ENCODE results near the gene PRPSAP2. TPM values are rescaled to one million over a fixed set of nuclear protein-coding genes. Genes with fewer than 3 reads are reported as not detected.

Gene PRPSAP2
- total and polyA plus RNA-seq, 8 donors, result 27.3 to 57.4 (median 54.1) TPM

DNA sequence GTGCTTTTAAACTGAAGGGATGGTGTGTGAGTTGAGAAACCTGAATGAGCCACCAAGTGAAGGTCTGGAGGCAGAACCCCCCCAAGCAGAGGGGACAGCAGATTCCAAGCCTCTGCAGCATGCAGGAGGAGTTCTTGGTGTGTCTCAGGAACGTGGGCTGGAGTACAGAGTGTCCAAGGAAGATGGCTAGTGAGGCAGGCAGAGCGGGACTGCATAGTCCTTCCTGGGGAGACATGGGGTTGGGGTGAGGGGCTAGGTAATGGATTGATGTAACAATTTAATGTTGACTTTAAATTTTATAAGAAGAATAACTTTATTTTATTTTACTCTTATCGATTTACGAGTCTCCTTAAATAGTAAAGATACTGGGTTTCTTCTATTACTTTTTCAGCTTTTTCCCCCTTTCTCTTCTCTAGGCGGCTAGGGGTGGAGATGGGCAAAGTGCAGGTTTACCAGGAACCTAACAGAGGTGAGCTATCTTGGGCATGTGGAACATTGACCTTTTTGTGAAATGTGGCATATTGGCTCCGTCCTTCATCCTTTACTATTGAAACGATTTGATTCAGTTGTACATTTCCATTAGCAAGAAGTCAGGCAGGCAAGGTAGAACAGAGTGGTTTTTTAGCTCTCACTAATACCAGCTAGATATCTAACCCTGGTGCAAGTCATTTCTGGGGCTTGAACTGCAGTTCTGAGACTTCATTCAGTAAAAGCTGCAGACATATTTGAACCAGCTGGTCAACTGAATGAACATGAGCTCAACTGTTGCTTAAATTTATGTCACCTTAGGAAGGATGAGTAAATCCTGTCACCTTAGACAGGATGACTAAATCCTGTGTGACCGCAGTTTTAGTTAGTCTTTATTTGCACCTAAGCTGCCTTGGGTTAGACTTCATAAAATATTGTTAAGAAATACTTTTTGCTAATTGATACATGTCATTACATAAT is 9.2 kb downstream of the PRPSAP2 start:
- TF ChIP-seq, protein P1, sequence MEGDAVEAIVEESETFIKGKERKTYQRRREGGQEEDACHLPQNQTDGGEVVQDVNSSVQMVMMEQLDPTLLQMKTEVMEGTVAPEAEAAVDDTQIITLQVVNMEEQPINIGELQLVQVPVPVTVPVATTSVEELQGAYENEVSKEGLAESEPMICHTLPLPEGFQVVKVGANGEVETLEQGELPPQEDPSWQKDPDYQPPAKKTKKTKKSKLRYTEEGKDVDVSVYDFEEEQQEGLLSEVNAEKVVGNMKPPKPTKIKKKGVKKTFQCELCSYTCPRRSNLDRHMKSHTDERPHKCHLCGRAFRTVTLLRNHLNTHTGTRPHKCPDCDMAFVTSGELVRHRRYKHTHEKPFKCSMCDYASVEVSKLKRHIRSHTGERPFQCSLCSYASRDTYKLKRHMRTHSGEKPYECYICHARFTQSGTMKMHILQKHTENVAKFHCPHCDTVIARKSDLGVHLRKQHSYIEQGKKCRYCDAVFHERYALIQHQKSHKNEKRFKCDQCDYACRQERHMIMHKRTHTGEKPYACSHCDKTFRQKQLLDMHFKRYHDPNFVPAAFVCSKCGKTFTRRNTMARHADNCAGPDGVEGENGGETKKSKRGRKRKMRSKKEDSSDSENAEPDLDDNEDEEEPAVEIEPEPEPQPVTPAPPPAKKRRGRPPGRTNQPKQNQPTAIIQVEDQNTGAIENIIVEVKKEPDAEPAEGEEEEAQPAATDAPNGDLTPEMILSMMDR (IDR thresholded peaks at IDR 0.05), result no peak
- intact Hi-C loops (cut with DNase I), result no loop called here
- H3K36me3 ChIP-seq, result peaks cover 0 to 62% of the 10 kb centered on the region in 2 donors
- no peaks in the 10 kb centered on the region for H3K27me3 ChIP-seq
- H3K27ac ChIP-seq, result no peak overlapping the region
- H3K4me1 ChIP-seq, result no peaks in the 10 kb centered on the region
- H3K9me3 ChIP-seq, result no peaks in the 10 kb centered on the region
- DNase-seq, result no peak
- ATAC-seq, result no peak
- no peak overlapping the region for H3K4me3 ChIP-seq

- TF ChIP-seq, protein P1 (IDR thresholded peaks at IDR 0.05), result no peak
- Histone ChIP-seq H3K9me3 (no peaks in the 10 kb centered on the region), H3K27ac (no peak overlapping the region), H3K27me3 (no peaks in the 10 kb centered on the region), H3K36me3 (peaks cover 0 to 100% of the 10 kb centered on the region in 2 donors), H3K4me3 (no peak overlapping the region), H3K4me1 (no peaks in the 10 kb centered on the region)
- intact Hi-C loops (cut with DNase I), result loop anchor here in 1 of 2 donors (10.0 kb wide), 1 partner anchor 58 kb away; no protein-coding TSS in a partner anchor
- no peak for ATAC-seq
- DNase-seq, result no peak
Measured at GRCh38 chr17:18877104-18877645, 19.2 kb downstream of the PRPSAP2 start.

GRCh38 chr17:18888766-18889290 is 30.9 kb downstream of the PRPSAP2 start:
- H3K36me3 ChIP-seq, result peaks cover 0 to 73% of the 10 kb centered on the region in 2 donors
- no peak overlapping the region for H3K4me3 ChIP-seq
- intact Hi-C loops (cut with DNase I), result no loop called here
- no peaks in the 10 kb centered on the region for H3K4me1 ChIP-seq
- no peak for DNase-seq
- no peak overlapping the region for H3K27ac ChIP-seq
- no peak for ATAC-seq
- H3K9me3 ChIP-seq, result no peaks in the 10 kb centered on the region
- H3K27me3 ChIP-seq, result no peaks in the 10 kb centered on the region
- TF ChIP-seq, protein P1 (IDR thresholded peaks at IDR 0.05), result no peak

GRCh38 chr17:18889658-18890057 is 31.7 kb downstream of the PRPSAP2 start:
- Histone ChIP-seq H3K27me3 (no peaks in the 10 kb centered on the region), H3K9me3 (no peaks in the 10 kb centered on the region), H3K27ac (no peak overlapping the region), H3K4me3 (no peak overlapping the region), H3K36me3 (peaks cover 0 to 71% of the 10 kb centered on the region in 2 donors), H3K4me1 (no peaks in the 10 kb centered on the region)
- intact Hi-C loops (cut with DNase I), result no loop called here
- TF ChIP-seq, protein P1 (IDR thresholded peaks at IDR 0.05), result no peak
- ATAC-seq (no peak), DNase-seq (no peak)

GRCh38 chr17:18891541-18891940 is 33.6 kb downstream of the PRPSAP2 start:
- Histone ChIP-seq H3K9me3 (no peaks in the 10 kb centered on the region), H3K27ac (no peak overlapping the region), H3K36me3 (peaks cover 0 to 61% of the 10 kb centered on the region in 2 donors), H3K27me3 (no peaks in the 10 kb centered on the region), H3K4me1 (no peaks in the 10 kb centered on the region), H3K4me3 (no peak overlapping the region)
- ATAC-seq (no peak), DNase-seq (no peak)
- intact Hi-C loops (cut with DNase I), result no loop called here
- TF ChIP-seq, protein P1 (IDR thresholded peaks at IDR 0.05), result no peak
